ENCODE data around the gene SNTG2. TPM values are rescaled to one million over a fixed set of nuclear protein-coding genes. Genes with fewer than 3 reads are reported as not detected.

The SNTG2 gene
- polyA plus RNA-seq, 4 donors, result 2.0 to 2.7 (median 2.2) TPM

- DNase-seq (ENCODE audit: low read depth in 4 of 4, low spot score in 3 of 4), result no peak
These were observed 766 bp downstream of the SNTG2 start for GRCh38 chr2:951224-952006.

GRCh38 chr2:953408-953807, 2.8 kb downstream of the SNTG2 start:
- DNase-seq (ENCODE audit: low read depth in 4 of 4, low spot score in 3 of 4), result no peak

GRCh38 chr2:953975-954686, 3.5 kb downstream of the SNTG2 start:
- peak in 1 of 4 donors; percentile 23 for DNase-seq (ENCODE audit: low read depth in 4 of 4, low spot score in 3 of 4)

- DNase-seq (ENCODE audit: low read depth in 4 of 4, low spot score in 3 of 4), result no peak
These were observed 4.0 kb downstream of the SNTG2 start for GRCh38 chr2:954687-955000.

- no peak for DNase-seq (ENCODE audit: low read depth in 4 of 4, low spot score in 3 of 4)
These were observed 5.4 kb downstream of the SNTG2 start for GRCh38 chr2:955829-956731.

- no peak for DNase-seq (ENCODE audit: low read depth in 4 of 4, low spot score in 3 of 4)
These were observed 8.8 kb downstream of the SNTG2 start for GRCh38 chr2:959457-959856.

GRCh38 chr2:960061-960736, 9.6 kb downstream of the SNTG2 start:
- DNase-seq (ENCODE audit: low read depth in 4 of 4, low spot score in 3 of 4), result no peak

- DNase-seq (ENCODE audit: low read depth in 4 of 4, low spot score in 3 of 4), result no peak
These were observed 11.1 kb downstream of the SNTG2 start for GRCh38 chr2:961786-962185.

- DNase-seq (ENCODE audit: low read depth in 4 of 4, low spot score in 3 of 4), result no peak
These were observed 13.2 kb downstream of the SNTG2 start for GRCh38 chr2:963876-964275.

- DNase-seq (ENCODE audit: low read depth in 4 of 4, low spot score in 3 of 4), result no peak
These were observed 13.9 kb downstream of the SNTG2 start for GRCh38 chr2:964562-964961.

- DNase-seq (ENCODE audit: low read depth in 4 of 4, low spot score in 3 of 4), result no peak
These were observed 15.0 kb downstream of the SNTG2 start for GRCh38 chr2:965640-966147.

GRCh38 chr2:973129-973528, 22.5 kb downstream of the SNTG2 start:
- no peak for DNase-seq (ENCODE audit: low read depth in 4 of 4, low spot score in 3 of 4)

GRCh38 chr2:974054-974453, 23.4 kb downstream of the SNTG2 start:
- DNase-seq (ENCODE audit: low read depth in 4 of 4, low spot score in 3 of 4), result no peak

GRCh38 chr2:974502-974901, 23.9 kb downstream of the SNTG2 start:
- DNase-seq (ENCODE audit: low read depth in 4 of 4, low spot score in 3 of 4), result no peak

GRCh38 chr2:975095-975494, 24.4 kb downstream of the SNTG2 start:
- DNase-seq (ENCODE audit: low read depth in 4 of 4, low spot score in 3 of 4), result no peak

- DNase-seq (ENCODE audit: low read depth in 4 of 4, low spot score in 3 of 4), result no peak
These were observed 28.6 kb downstream of the SNTG2 start for GRCh38 chr2:979069-979928.

GRCh38 chr2:980176-980575, 29.5 kb downstream of the SNTG2 start:
- DNase-seq (ENCODE audit: low read depth in 4 of 4, low spot score in 3 of 4), result no peak

GRCh38 chr2:981258-981657, 30.6 kb downstream of the SNTG2 start:
- DNase-seq (ENCODE audit: low read depth in 4 of 4, low spot score in 3 of 4), result no peak

GRCh38 chr2:981759-982158, 31.1 kb downstream of the SNTG2 start:
- DNase-seq (ENCODE audit: low read depth in 4 of 4, low spot score in 3 of 4), result no peak
